ENCODE measurements around the gene SORT1. TPM values are rescaled to one million over a fixed set of nuclear protein-coding genes. Genes with fewer than 3 reads are reported as not detected.

The SORT1 gene
- total RNA-seq, 1 experiment from 2014 or later, result 47.9 TPM

GRCh38 chr1:109444346-109444745 lies 46.6 kb upstream of the SORT1 start:
- Histone ChIP-seq H3K79me1 (ENCODE audit: insufficient read depth, low read depth, low read length, poor library complexity, severe bottlenecking) (no peaks in the 10 kb centered on the region), H2BK120ac (ENCODE audit: low read depth, low read length, poor library complexity, severe bottlenecking) (no peak overlapping the region), H2AFZ (ENCODE audit: low read length) (no peak overlapping the region), H3K9ac (ENCODE audit: extremely low read depth, insufficient read length, low read length) (no peak overlapping the region), H3K18ac (ENCODE audit: insufficient read length, low read depth, low read length) (no peak overlapping the region), H3K9me3 (ENCODE audit: control insufficient read depth, low read depth, low read length) (no peaks in the 10 kb centered on the region), H2BK5ac (ENCODE audit: insufficient read length, low read length) (no peak overlapping the region), H3K79me2 (ENCODE audit: insufficient read depth, low read length) (no peaks in the 10 kb centered on the region), H2BK20ac (ENCODE audit: low read depth, low read length, poor library complexity, severe bottlenecking) (no peak overlapping the region), H3K14ac (ENCODE audit: insufficient read depth, low read length) (no peak overlapping the region), H2BK15ac (ENCODE audit: low read depth, low read length) (no peak overlapping the region), H4K5ac (ENCODE audit: insufficient read length, low read depth, low read length) (no peak overlapping the region), H3K4ac (ENCODE audit: low read depth, low read length) (no peak overlapping the region), H2AK5ac (ENCODE audit: insufficient read length, low read length) (no peak overlapping the region), H3K4me2 (ENCODE audit: insufficient read depth, insufficient read length, low read length) (no peak overlapping the region), H4K8ac (replicated peaks; ENCODE audit: insufficient read length, low read depth, low read length) (no peak overlapping the region), H3K27me3 (ENCODE audit: insufficient read depth, low read length) (0 out of 2 replicates have a peak, but pooled peaks cover 2% of the 10 kb centered on the region), H3K4me1 (ENCODE audit: insufficient read depth, low read length) (no peaks in the 10 kb centered on the region), H3K23me2 (ENCODE audit: insufficient read length, low read depth, low read length, poor library complexity, severe bottlenecking) (no peaks in the 10 kb centered on the region), H3K56ac (ENCODE audit: insufficient read length, low read depth, low read length) (no peak overlapping the region), H3K27ac (ENCODE audit: insufficient read length, low read depth, low read length) (no peak overlapping the region), H2BK12ac (ENCODE audit: insufficient read length, low read depth, low read length) (no peak overlapping the region), H3K23ac (ENCODE audit: insufficient read length, low read depth, low read length) (no peak overlapping the region), H4K91ac (ENCODE audit: insufficient read length, low read depth, low read length) (no peak overlapping the region), H3T11ph (ENCODE audit: low read length) (no peak overlapping the region), H4K20me1 (ENCODE audit: control insufficient read depth, insufficient read depth, insufficient read length) (no peaks in the 10 kb centered on the region)
- Mint-ChIP-seq H3K4me3 (no peak overlapping the region), H3K9me3 (no peaks in the 10 kb centered on the region), H3K27ac (no peak overlapping the region), H3K36me3 (ENCODE audit: insufficient read depth in 1 of 3, low read depth in 3 of 3) (no peaks in the 10 kb centered on the region), H3K4me1 (no peaks in the 10 kb centered on the region), H3K27me3 (ENCODE audit: low read depth) (peaks cover 12% of the 10 kb centered on the region)
- WGBS (ENCODE audit: extremely low coverage, insufficient read length, low lambda C conversion rate), result no CpG with 5 or more reads among the region's 1 CpG
- TF ChIP-seq CTCF (conservative IDR thresholded peaks at IDR 0.05), result no peak
- no peak for DNase-seq
